HTERT RPE-1 (cell line): ENCODE results near the gene HIRA.

ENCODE experiments used
- in situ Hi-C: fragments of 300-500 bp; cut with MboI; formaldehyde crosslinking; loops from 4 replicates; pipeline ENCODE4 v1.14.3; 2020; ENCODE audit warnings: low sequenced_read_pairs

The HIRA gene

GRCh38 chr22:19431649-19432132, at the start of gene HIRA:
Gene HIRA, minus strand, starts transcription at chr22:19431733. Its CDS starts 257 bp downstream, at chr22:19431476.
- in situ Hi-C loops: no loop called here

GRCh38 chr22:19480789-19481188, 49.3 kb upstream of the HIRA start:
- in situ Hi-C loops: no loop called here

GRCh38 chr22:19480173-19480568, 48.6 kb upstream of the HIRA start:
- in situ Hi-C loops: no loop called here

- in situ Hi-C loops: no loop called here
Observed at GRCh38 chr22:19479355-19480172, 48.0 kb upstream of the HIRA start, which contains the start of gene CDC45. Gene CDC45, plus strand, starts transcription at chr22:19479920. Its CDS starts 49 bp downstream, at chr22:19479969.

- in situ Hi-C loops: no loop called here
Observed at GRCh38 chr22:19478901-19479354, 47.4 kb upstream of the HIRA start, which contains the start of gene UFD1. Gene UFD1, minus strand, starts transcription at chr22:19479193. Its CDS starts 108 bp downstream, at chr22:19479085.

- in situ Hi-C loops: no loop called here
Observed at GRCh38 chr22:19478045-19478900, 46.7 kb upstream of the HIRA start.

GRCh38 chr22:19477321-19478044, 46.0 kb upstream of the HIRA start:
- in situ Hi-C loops: no loop called here

- in situ Hi-C loops: no loop called here
Observed at GRCh38 chr22:19476023-19476422, 44.5 kb upstream of the HIRA start.

- in situ Hi-C loops: no loop called here
Observed at GRCh38 chr22:19473578-19473977, 42.0 kb upstream of the HIRA start.

- in situ Hi-C loops: no loop called here
Observed at GRCh38 chr22:19472233-19472632, 40.7 kb upstream of the HIRA start.

GRCh38 chr22:19471572-19471971, 40.0 kb upstream of the HIRA start:
- in situ Hi-C loops: no loop called here

- in situ Hi-C loops: no loop called here
Observed at GRCh38 chr22:19470010-19470409, 38.5 kb upstream of the HIRA start.

GRCh38 chr22:19469421-19469820, 37.9 kb upstream of the HIRA start:
- in situ Hi-C loops: no loop called here

- in situ Hi-C loops: no loop called here
Observed at GRCh38 chr22:19467912-19468311, 36.4 kb upstream of the HIRA start.

GRCh38 chr22:19466848-19467752, 35.6 kb upstream of the HIRA start:
- in situ Hi-C loops: no loop called here

- in situ Hi-C loops: no loop called here
Observed at GRCh38 chr22:19466126-19466716, 34.7 kb upstream of the HIRA start.

GRCh38 chr22:19464975-19465374, 33.4 kb upstream of the HIRA start:
- in situ Hi-C loops: no loop called here

GRCh38 chr22:19464546-19464945, 33.0 kb upstream of the HIRA start:
- in situ Hi-C loops: no loop called here
